HEK293T (cell line): ENCODE data around the gene TNFAIP2.

Experiments used
- CTCF ChIA-PET: fragments of 350-600 bp; formaldehyde crosslinking; extraction: SDS; loops from one replicate; lab custom pipeline; 2021; ENCODE audit warnings: antibody characterized with exemption, inconsistent platforms; lab: Yijun Ruan, JAX
- POLR2A ChIA-PET: fragments of 350-600 bp; formaldehyde crosslinking; extraction: SDS; loops from one replicate; lab custom pipeline; 2020; ENCODE audit warnings: antibody characterized with exemption, inconsistent platforms; lab: Yijun Ruan, JAX
- DNase-seq: peaks from one replicate; pipeline ENCODE4 v3.0.0; 2012; ENCODE audit warnings: mixed read lengths; ENCODE audit errors: extremely low spot score
- ARNT ChIP-seq: fragments of 450-650 bp; IDR thresholded peaks from 2 replicates; pipeline ENCODE4 v1.6.1; 2017; ENCODE audit warnings: mild to moderate bottlenecking
- BHLHE40 ChIP-seq: fragments of 450-650 bp; IDR thresholded peaks from 2 replicates; pipeline ENCODE4 v1.6.1; 2016; ENCODE audit warnings: mild to moderate bottlenecking, moderate library complexity, borderline replicate concordance
- CTBP1 ChIP-seq: fragments of 450-650 bp; IDR thresholded peaks from 2 replicates; pipeline ENCODE4 v1.6.1; 2016; ENCODE audit warnings: borderline replicate concordance
- ELF4 ChIP-seq: fragments of 450-650 bp; IDR thresholded peaks from 2 replicates; pipeline ENCODE4 v1.6.1; 2017; ENCODE audit warnings: antibody characterized with exemption
- FOXA1 ChIP-seq: fragments of 450-650 bp; IDR thresholded peaks from 2 replicates; pipeline ENCODE4 v1.6.1; 2016; ENCODE audit warnings: mild to moderate bottlenecking
- FOXK2 ChIP-seq: fragments of 450-650 bp; IDR thresholded peaks from 2 replicates; pipeline ENCODE4 v1.6.1; 2016; ENCODE audit warnings: mild to moderate bottlenecking
- FOXM1 ChIP-seq: fragments of 450-650 bp; IDR thresholded peaks from 2 replicates; pipeline ENCODE4 v1.6.1; 2017; ENCODE audit warnings: mild to moderate bottlenecking, borderline replicate concordance
- HDGF ChIP-seq: fragments of 450-650 bp; IDR thresholded peaks from 2 replicates; pipeline ENCODE4 v1.6.1; 2017; ENCODE audit warnings: antibody characterized with exemption, borderline replicate concordance
- L3MBTL2 ChIP-seq: fragments of 450-650 bp; conservative IDR thresholded peaks from 2 replicates; pipeline ENCODE4 v1.6.1; 2016; ENCODE audit warnings: mild to moderate bottlenecking
- LEF1 ChIP-seq: fragments of 450-650 bp; IDR thresholded peaks from 2 replicates; pipeline ENCODE4 v1.6.1; 2017; ENCODE audit warnings: mild to moderate bottlenecking, borderline replicate concordance
- NFRKB ChIP-seq: fragments of 450-650 bp; IDR thresholded peaks from 2 replicates; pipeline ENCODE4 v1.6.1; 2016; ENCODE audit warnings: mild to moderate bottlenecking, moderate library complexity
- SP1 ChIP-seq: fragments of 450-650 bp; IDR thresholded peaks from 2 replicates; pipeline ENCODE4 v1.6.1; 2017
- SUZ12 ChIP-seq: fragments of 450-650 bp; IDR thresholded peaks from 2 replicates; pipeline ENCODE4 v1.6.1; 2016; ENCODE audit warnings: mild to moderate bottlenecking
- TARDBP ChIP-seq: fragments of 450-650 bp; IDR thresholded peaks from 2 replicates; pipeline ENCODE4 v1.6.1; 2016
- ZNF384 ChIP-seq: fragments of 450-650 bp; IDR thresholded peaks from 2 replicates; pipeline ENCODE4 v1.6.1; 2016
- TF ChIP-seq, protein P1 (sequence below): fragments of 450-650 bp; IDR thresholded peaks from 2 replicates; pipeline ENCODE4 v1.6.1; 2016

Gene TNFAIP2, protein sequence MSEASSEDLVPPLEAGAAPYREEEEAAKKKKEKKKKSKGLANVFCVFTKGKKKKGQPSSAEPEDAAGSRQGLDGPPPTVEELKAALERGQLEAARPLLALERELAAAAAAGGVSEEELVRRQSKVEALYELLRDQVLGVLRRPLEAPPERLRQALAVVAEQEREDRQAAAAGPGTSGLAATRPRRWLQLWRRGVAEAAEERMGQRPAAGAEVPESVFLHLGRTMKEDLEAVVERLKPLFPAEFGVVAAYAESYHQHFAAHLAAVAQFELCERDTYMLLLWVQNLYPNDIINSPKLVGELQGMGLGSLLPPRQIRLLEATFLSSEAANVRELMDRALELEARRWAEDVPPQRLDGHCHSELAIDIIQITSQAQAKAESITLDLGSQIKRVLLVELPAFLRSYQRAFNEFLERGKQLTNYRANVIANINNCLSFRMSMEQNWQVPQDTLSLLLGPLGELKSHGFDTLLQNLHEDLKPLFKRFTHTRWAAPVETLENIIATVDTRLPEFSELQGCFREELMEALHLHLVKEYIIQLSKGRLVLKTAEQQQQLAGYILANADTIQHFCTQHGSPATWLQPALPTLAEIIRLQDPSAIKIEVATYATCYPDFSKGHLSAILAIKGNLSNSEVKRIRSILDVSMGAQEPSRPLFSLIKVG

DNA sequence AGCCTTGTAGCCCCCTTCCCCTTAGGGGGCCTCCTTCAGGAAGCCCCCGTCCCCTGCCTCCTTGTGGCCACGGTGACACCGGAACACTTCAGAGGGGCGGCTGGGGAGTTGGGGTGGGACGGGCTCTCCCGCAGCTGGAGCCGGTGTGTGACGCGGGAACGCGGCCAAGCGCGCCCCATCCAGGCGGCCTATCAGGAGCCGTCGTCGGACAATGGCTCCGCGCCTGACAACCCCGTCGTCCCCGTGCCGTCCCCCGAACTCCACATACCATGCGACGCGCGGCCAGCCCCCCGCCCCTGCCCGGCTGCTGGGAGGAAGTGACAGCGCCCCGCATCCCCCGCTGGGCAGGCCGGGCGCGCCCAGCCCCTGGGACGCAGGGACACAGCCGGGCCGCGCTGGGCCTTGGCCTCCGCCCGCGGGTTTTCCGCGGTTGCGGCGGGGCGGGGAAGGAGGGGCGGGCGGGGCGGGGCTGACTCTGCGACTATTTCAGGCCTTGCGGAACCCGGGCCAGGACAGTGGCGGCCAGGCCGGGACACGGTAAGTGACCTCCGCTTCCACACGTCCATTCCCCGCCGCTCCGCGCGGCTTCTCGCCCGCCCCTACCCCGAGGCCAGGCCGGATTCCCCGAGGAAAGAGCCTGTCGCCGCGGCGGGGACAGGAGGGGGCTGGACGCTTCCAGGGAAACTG, at the start of gene TNFAIP2:
Gene TNFAIP2, plus strand, starts transcription at position 515 of the 687 bp plus-strand sequence. CDS start 2,997 bp downstream, outside the sequence.
- ChIA-PET CTCF (interaction anchor here (0.6 kb wide), 1 partner anchor 141 kb away, joined by 5 read pairs; no protein-coding TSS in a partner anchor), POLR2A (no interaction called here)
- DNase-seq, result no peak
- no peak for TF ChIP-seq SP1
- TF ChIP-seq BHLHE40, result no peak
- TF ChIP-seq FOXK2, result no peak

DNA sequence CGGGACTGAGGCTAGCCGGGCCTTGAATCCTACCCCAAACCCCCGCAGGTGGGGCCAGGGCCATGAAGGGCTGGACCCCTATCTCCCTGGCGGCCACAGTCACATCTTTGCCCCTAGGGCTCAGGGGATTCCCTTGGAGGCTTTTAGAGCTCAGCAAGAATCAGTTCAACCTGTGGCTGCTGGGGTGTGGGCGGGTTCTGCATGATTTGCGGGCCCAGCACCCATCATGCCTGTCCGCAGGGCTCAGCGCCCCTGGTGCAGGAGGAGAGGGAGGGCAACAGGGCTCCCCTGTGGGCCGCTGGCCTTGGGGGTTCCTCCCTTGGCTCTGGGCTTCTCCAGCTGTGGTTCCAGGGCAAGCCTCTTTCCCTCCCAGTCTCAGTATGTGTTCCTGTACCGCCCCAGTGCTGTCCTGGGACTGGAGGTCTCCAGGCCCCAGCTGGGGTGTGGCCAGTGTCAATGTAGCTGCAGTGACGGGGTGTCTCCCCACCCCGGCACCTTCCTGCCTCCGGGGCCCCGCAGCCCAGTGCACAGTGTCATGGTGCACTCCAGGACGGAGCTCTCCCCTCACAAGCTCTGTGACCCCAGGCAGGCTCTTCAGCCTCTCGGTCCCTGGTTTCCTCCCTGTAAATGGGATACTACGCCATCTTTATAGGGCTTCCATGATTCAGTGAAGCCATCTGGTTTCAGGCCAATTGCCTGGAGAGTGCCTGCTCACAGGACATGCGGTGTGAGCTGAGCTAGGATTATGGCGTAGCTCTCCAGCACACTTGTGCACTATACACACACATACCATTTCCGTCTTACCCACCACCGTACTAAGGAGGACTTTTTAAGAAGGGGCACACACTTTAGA, 49.2 kb upstream of the TNFAIP2 start:
- TF ChIP-seq ARNT, result no peak
- no peak for TF ChIP-seq NFRKB
- TF ChIP-seq SP1, result no peak
- no peak for TF ChIP-seq SUZ12
- no peak for TF ChIP-seq HDGF
- TF ChIP-seq BHLHE40, result no peak
- no peak for TF ChIP-seq ELF4
- no peak for TF ChIP-seq ZNF384
- POLR2A ChIA-PET, result interaction anchor here (0.9 to 1.6 kb wide), 2 partner anchors 8 to 260 kb away, joined by 3 to 4 read pairs; partner anchors contain the start of gene EIF5
- CTCF ChIA-PET, result interaction anchor here (0.9 to 1.8 kb wide), 6 partner anchors 11 to 218 kb away, joined by 3 to 7 read pairs (median 4); no protein-coding TSS in a partner anchor
- no peak for DNase-seq

DNA sequence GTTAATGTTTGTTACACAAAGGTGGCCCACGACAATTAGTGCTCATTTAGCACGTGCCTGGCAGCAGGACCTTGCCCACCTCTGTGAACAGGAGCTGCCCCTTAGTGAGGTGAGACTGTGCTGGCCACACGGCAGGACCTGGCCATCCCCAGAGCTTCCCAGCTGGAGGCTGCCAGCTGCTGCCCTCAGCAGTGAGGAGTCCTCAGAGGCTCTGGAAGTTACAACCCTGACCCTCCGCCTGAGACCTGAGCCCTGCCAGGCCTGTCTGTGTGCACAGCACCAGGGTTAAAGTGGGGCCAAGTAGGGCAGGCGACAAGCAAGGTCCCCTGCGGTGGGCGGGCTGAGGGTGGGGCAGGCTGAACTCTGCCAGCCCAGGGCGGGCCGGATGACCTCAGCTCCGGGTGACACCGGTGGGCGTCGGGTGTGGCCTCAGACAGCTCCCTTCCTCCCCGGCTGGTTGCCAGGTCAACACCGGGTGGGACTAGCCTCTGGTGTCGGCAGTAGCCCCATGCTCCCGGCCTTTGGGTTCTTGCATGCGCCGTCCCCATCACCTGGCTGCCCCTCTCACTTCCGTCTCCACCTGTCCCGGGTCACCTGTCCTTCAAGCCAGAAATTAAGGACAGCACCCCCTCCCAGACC, 48.4 kb upstream of the TNFAIP2 start:
- POLR2A ChIA-PET, result interaction anchor here (0.9 to 1.6 kb wide), 3 partner anchors 9 to 259 kb away, joined by 3 to 4 read pairs (median 3); partner anchors contain the start of gene EIF5
- CTCF ChIA-PET, result interaction anchor here (0.9 to 1.8 kb wide), 6 partner anchors 12 to 217 kb away, joined by 3 to 7 read pairs (median 4); no protein-coding TSS in a partner anchor
- no peak for DNase-seq
- no peak for TF ChIP-seq ZNF384
- no peak for TF ChIP-seq FOXK2
- no peak for TF ChIP-seq L3MBTL2
- TF ChIP-seq SP1, result no peak
- TF ChIP-seq TARDBP, result no peak
- TF ChIP-seq ARNT, result no peak
- no peak for TF ChIP-seq BHLHE40
- TF ChIP-seq SUZ12, result no peak
- no peak for TF ChIP-seq LEF1
- TF ChIP-seq ELF4, result no peak
- no peak for TF ChIP-seq NFRKB
- no peak for TF ChIP-seq FOXA1
- TF ChIP-seq FOXM1, result no peak
- TF ChIP-seq, protein P1, sequence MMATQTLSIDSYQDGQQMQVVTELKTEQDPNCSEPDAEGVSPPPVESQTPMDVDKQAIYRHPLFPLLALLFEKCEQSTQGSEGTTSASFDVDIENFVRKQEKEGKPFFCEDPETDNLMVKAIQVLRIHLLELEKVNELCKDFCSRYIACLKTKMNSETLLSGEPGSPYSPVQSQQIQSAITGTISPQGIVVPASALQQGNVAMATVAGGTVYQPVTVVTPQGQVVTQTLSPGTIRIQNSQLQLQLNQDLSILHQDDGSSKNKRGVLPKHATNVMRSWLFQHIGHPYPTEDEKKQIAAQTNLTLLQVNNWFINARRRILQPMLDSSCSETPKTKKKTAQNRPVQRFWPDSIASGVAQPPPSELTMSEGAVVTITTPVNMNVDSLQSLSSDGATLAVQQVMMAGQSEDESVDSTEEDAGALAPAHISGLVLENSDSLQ, result no peak
- no peak for TF ChIP-seq CTBP1
- TF ChIP-seq HDGF, result no peak

DNA sequence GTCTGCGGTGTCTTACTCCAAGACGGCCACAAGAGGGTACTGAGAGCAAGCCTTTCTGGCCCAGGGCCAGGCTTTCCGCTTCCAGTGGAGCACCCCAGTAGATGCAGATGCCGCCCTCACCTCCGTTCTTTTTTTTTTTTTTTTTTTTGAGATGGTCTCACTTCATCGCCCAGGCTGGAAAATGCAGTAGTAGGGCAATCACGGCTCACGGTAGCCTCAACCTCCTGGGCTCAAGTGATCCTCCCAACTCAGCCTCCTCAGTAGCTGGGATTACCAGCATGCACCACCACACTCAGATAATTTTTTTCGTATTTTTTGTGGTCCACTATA, 44.9 kb upstream of the TNFAIP2 start:
- peak; percentile 81 for DNase-seq
- ChIA-PET CTCF (interaction anchor here (0.7 to 1.2 kb wide), 2 partner anchors 15 to 214 kb away, joined by 8 to 13 read pairs; no protein-coding TSS in a partner anchor), POLR2A (interaction anchor here (0.6 kb wide), 1 partner anchor 200 kb away, joined by 3 read pairs; no protein-coding TSS in a partner anchor)
- TF ChIP-seq BHLHE40 (no peak), ZNF384 (no peak), CTBP1 (no peak), ELF4 (no peak), LEF1 (no peak)

DNA sequence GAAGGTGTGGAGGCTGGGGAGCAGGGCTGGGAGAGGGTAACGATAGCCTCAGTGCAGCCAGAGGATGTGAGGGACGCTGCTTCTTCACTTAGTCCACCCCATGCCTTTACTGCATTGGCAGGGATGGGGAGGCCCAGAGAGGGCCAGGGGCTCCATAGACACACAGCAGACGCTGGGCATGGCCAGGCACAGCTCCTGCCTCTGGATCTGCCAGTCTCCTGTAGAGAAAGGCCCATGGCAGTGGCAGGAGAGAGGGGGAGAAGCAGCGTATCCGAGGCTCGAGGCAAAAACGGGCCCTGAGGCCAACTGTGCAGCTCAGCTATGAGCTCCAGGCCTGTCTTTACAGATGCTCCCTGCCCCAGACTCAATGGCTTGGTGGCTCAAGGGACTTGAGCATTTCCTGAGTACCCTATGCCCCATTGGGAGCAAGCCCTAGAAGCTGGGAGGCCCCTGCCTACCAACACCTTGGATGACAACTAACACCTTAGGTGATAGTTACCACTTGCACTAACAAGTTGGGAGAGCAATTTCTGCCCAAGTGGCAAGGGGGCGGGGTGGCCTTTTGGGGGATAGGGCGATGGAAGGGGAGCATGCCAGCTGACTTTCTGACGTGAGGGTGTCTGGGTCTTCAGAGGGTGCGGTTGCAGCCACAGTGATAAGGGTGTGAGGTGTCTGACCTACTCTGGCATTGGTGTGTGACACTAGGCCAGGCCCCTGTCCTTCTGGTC, 44.2 kb upstream of the TNFAIP2 start:
- no peak for DNase-seq
- ChIA-PET POLR2A (no interaction called here), CTCF (interaction anchor here (0.7 to 1.2 kb wide), 4 partner anchors 10 to 214 kb away, joined by 3 to 13 read pairs (median 6); no protein-coding TSS in a partner anchor)
- TF ChIP-seq, protein P1, result no peak
- no peak for TF ChIP-seq SP1
- TF ChIP-seq HDGF, result no peak
- TF ChIP-seq LEF1, result no peak
- TF ChIP-seq FOXM1, result no peak
- TF ChIP-seq CTBP1, result no peak
